Esophagus (tissue), 2 donors: ENCODE data around the gene SPOCD1. TPM values are rescaled to one million over a fixed set of nuclear protein-coding genes. Genes with fewer than 3 reads are reported as not detected.

Source experiments
- H3K27ac ChIP-seq, 2 donors: one replicate each; pipeline ENCODE4 v1.5.1; 2013; ENCODE audit warnings: low read depth in 2 of 2, mild to moderate bottlenecking in 2 of 2, inconsistent platforms in 1 of 2, low read length in 1 of 2, moderate library complexity in 1 of 2
- H3K27me3 ChIP-seq, 2 donors: one replicate each; pipeline ENCODE4 v1.6.1; 2013; ENCODE audit warnings: low read length in 2 of 2, control low read depth in 1 of 2, mild to moderate bottlenecking in 1 of 2; ENCODE audit not compliant: insufficient read depth in 2 of 2, control insufficient read depth in 1 of 2
- H3K36me3 ChIP-seq, 2 donors: one replicate each; pipeline ENCODE4 v1.6.1; 2013; ENCODE audit warnings: low read length in 1 of 2; ENCODE audit not compliant: control insufficient read depth in 2 of 2, insufficient read depth in 2 of 2
- H3K4me1 ChIP-seq, 2 donors: one replicate each; pipeline ENCODE4 v1.6.1; 2013; ENCODE audit warnings: low read length in 1 of 2; ENCODE audit not compliant: control insufficient read depth in 2 of 2, insufficient read depth in 2 of 2
- H3K4me3 ChIP-seq, 2 donors: one replicate each; pipeline ENCODE4 v1.5.1; 2013; ENCODE audit warnings: low read length in 2 of 2, mild to moderate bottlenecking in 2 of 2, low read depth in 1 of 2, moderate library complexity in 1 of 2
- H3K9me3 ChIP-seq, 2 donors: one replicate each; pipeline ENCODE4 v1.6.1; 2013; ENCODE audit warnings: mild to moderate bottlenecking in 2 of 2, low read depth in 1 of 2, low read length in 1 of 2, moderate library complexity in 1 of 2; ENCODE audit not compliant: control insufficient read depth in 2 of 2, insufficient read depth in 1 of 2
- WGBS, 2 donors: extraction: QIAGEN DNeasy Blood & Tissue Kit; methylation state at CpG; one replicate each; pipeline ENCODE4 v1.1.7; 2013; 5-methylcytosine and 5-hydroxymethylcytosine counted together
- polyA plus RNA-seq, 2 donors: library from polyadenylated mRNA; stranded (reverse); fragments of 200-250 nt; gene quantifications; one replicate each; pipeline ENCODE4 v1.2.3, GENCODE V29; 2013
- donor health status: healthy with polysubstance abuse.
- donor health status: Bipolar disorder and iron deficiency.

SPOCD1 gene
- polyA plus RNA-seq, 2 donors: 0.08 to 0.13 TPM

- H3K27me3 ChIP-seq: no peaks in the 10 kb centered on the region
- H3K27ac ChIP-seq: no peak overlapping the region
- no peaks in the 10 kb centered on the region for H3K36me3 ChIP-seq
- 86 to 90% methylated on average over 5 of the region's 5 CpGs for WGBS, 2 donors
- no peaks in the 10 kb centered on the region for H3K9me3 ChIP-seq
- no peak overlapping the region for H3K4me3 ChIP-seq
- no peaks in the 10 kb centered on the region for H3K4me1 ChIP-seq
These were observed 33.8 kb upstream of the SPOCD1 start for GRCh38 chr1:31849653-31850052.

GRCh38 chr1:31848381-31848897, 32.6 kb upstream of the SPOCD1 start:
- no peaks in the 10 kb centered on the region for H3K27me3 ChIP-seq
- H3K4me3 ChIP-seq: no peak overlapping the region
- 59 to 80% methylated on average over 11 of the region's 11 CpGs for WGBS, 2 donors
- no peak overlapping the region for H3K27ac ChIP-seq
- no peaks in the 10 kb centered on the region for H3K9me3 ChIP-seq
- H3K36me3 ChIP-seq: no peaks in the 10 kb centered on the region
- H3K4me1 ChIP-seq: no peaks in the 10 kb centered on the region

- Histone ChIP-seq H3K27me3 (no peaks in the 10 kb centered on the region), H3K4me3 (no peak overlapping the region), H3K36me3 (no peaks in the 10 kb centered on the region), H3K4me1 (peaks cover 0 to 3% of the 10 kb centered on the region in 2 donors), H3K27ac (no peak overlapping the region), H3K9me3 (no peaks in the 10 kb centered on the region)
These were observed 30.7 kb upstream of the SPOCD1 start for GRCh38 chr1:31846484-31846883.

- no peak overlapping the region for H3K4me3 ChIP-seq
- H3K4me1 ChIP-seq: peaks cover 0 to 3% of the 10 kb centered on the region in 2 donors
- no peaks in the 10 kb centered on the region for H3K9me3 ChIP-seq
- H3K27ac ChIP-seq: no peak overlapping the region
- no peaks in the 10 kb centered on the region for H3K27me3 ChIP-seq
- no peaks in the 10 kb centered on the region for H3K36me3 ChIP-seq
- 42 to 48% methylated on average over 2 of the region's 2 CpGs for WGBS, 2 donors
These were observed 27.7 kb upstream of the SPOCD1 start for GRCh38 chr1:31843506-31843905.

GRCh38 chr1:31839662-31840343, 24.0 kb upstream of the SPOCD1 start:
- H3K9me3 ChIP-seq: no peaks in the 10 kb centered on the region
- H3K4me3 ChIP-seq: no peak overlapping the region
- no peak overlapping the region for H3K27ac ChIP-seq
- 91 to 95% methylated on average over 6 of the region's 6 CpGs for WGBS, 2 donors
- H3K36me3 ChIP-seq: no peaks in the 10 kb centered on the region
- H3K4me1 ChIP-seq: peaks cover 0 to 3% of the 10 kb centered on the region in 2 donors
- H3K27me3 ChIP-seq: no peaks in the 10 kb centered on the region

- Histone ChIP-seq H3K27ac (no peak overlapping the region), H3K9me3 (no peaks in the 10 kb centered on the region), H3K4me1 (peaks cover 0 to 2% of the 10 kb centered on the region in 2 donors), H3K36me3 (no peaks in the 10 kb centered on the region), H3K4me3 (no peak overlapping the region), H3K27me3 (no peaks in the 10 kb centered on the region)
- WGBS, 2 donors: 53 to 62% methylated on average over 9 of the region's 9 CpGs
These were observed 21.8 kb upstream of the SPOCD1 start for GRCh38 chr1:31837451-31838158.

- no peaks in the 10 kb centered on the region for H3K4me1 ChIP-seq
- 78 to 87% methylated on average over 5 of the region's 5 CpGs for WGBS, 2 donors
- no peak overlapping the region for H3K27ac ChIP-seq
- no peaks in the 10 kb centered on the region for H3K27me3 ChIP-seq
- H3K9me3 ChIP-seq: no peaks in the 10 kb centered on the region
- no peaks in the 10 kb centered on the region for H3K36me3 ChIP-seq
- H3K4me3 ChIP-seq: no peak overlapping the region
These were observed 20.8 kb upstream of the SPOCD1 start for GRCh38 chr1:31836638-31837037.

- no peaks in the 10 kb centered on the region for H3K9me3 ChIP-seq
- 90 to 93% methylated on average over 3 of the region's 3 CpGs for WGBS, 2 donors
- no peaks in the 10 kb centered on the region for H3K36me3 ChIP-seq
- H3K27ac ChIP-seq: no peak overlapping the region
- no peaks in the 10 kb centered on the region for H3K27me3 ChIP-seq
- no peaks in the 10 kb centered on the region for H3K4me1 ChIP-seq
- no peak overlapping the region for H3K4me3 ChIP-seq
These were observed 19.6 kb upstream of the SPOCD1 start for GRCh38 chr1:31835415-31835814.

GRCh38 chr1:31834501-31834900, 18.7 kb upstream of the SPOCD1 start:
- H3K27ac ChIP-seq: no peak overlapping the region
- no peaks in the 10 kb centered on the region for H3K36me3 ChIP-seq
- WGBS, 2 donors: 82 to 89% methylated on average over 6 of the region's 6 CpGs
- H3K27me3 ChIP-seq: no peaks in the 10 kb centered on the region
- no peaks in the 10 kb centered on the region for H3K4me1 ChIP-seq
- H3K9me3 ChIP-seq: no peaks in the 10 kb centered on the region
- no peak overlapping the region for H3K4me3 ChIP-seq
